Superior temporal gyrus (tissue), 1 donor: ENCODE data around the gene BUD23.
"Not testable (repeated sequence)": the region's sequence is repeated elsewhere in the genome, so short reads cannot be mapped to it uniquely, and the experiment has no call there.

Experiments
- DNase-seq: peaks from one replicate; pipeline ENCODE4 v3.0.0-alpha.2; 2016; ENCODE audit errors: extremely low spot score

BUD23 gene

GRCh38 chr7:73718905-73719805, 35.8 kb downstream of the BUD23 start, which contains the start of gene STX1A:
Gene STX1A, minus strand, starts transcription at chr7:73719669. Its CDS starts 38 bp downstream, at chr7:73719631.
- DNase-seq: peak; percentile 48

GRCh38 chr7:73719806-73720169, 36.4 kb downstream of the BUD23 start:
- no peak for DNase-seq

- DNase-seq: not testable (repeated sequence)
These were observed 37.0 kb downstream of the BUD23 start for GRCh38 chr7:73720443-73720842.

- DNase-seq: peak; percentile 70
These were observed 38.0 kb downstream of the BUD23 start for GRCh38 chr7:73721377-73721817.

- not testable (repeated sequence) for DNase-seq
These were observed 38.8 kb downstream of the BUD23 start for GRCh38 chr7:73722182-73722581.

GRCh38 chr7:73722785-73723184, 39.4 kb downstream of the BUD23 start:
- no peak for DNase-seq

GRCh38 chr7:73723813-73724212, 40.4 kb downstream of the BUD23 start:
- no peak for DNase-seq

- DNase-seq: no peak
These were observed 42.7 kb downstream of the BUD23 start for GRCh38 chr7:73726083-73726466.

GRCh38 chr7:73727952-73728351, 44.6 kb downstream of the BUD23 start:
- DNase-seq: no peak

- no peak for DNase-seq
These were observed 45.2 kb downstream of the BUD23 start for GRCh38 chr7:73728551-73728950.

- no peak for DNase-seq
These were observed 47.1 kb downstream of the BUD23 start for GRCh38 chr7:73730485-73730884.

GRCh38 chr7:73732397-73732796, 49.0 kb downstream of the BUD23 start:
- no peak for DNase-seq

GRCh38 chr7:73734619-73735527, 51.5 kb downstream of the BUD23 start:
- peak; percentile 55 for DNase-seq

GRCh38 chr7:73735528-73735905, 52.1 kb downstream of the BUD23 start:
- no peak for DNase-seq

GRCh38 chr7:73736885-73737284, 53.5 kb downstream of the BUD23 start:
- no peak for DNase-seq

GRCh38 chr7:73737491-73738219, 54.3 kb downstream of the BUD23 start:
- no peak for DNase-seq

- DNase-seq: no peak
These were observed 54.8 kb downstream of the BUD23 start for GRCh38 chr7:73738220-73738611.

GRCh38 chr7:73738612-73739386, 55.4 kb downstream of the BUD23 start, which contains the start of gene ABHD11:
Gene ABHD11, minus strand, starts transcription at chr7:73738802. Its CDS starts 32 bp downstream, at chr7:73738770.
- DNase-seq: peak; percentile 89

GRCh38 chr7:73739387-73739767, 56.0 kb downstream of the BUD23 start:
- no peak for DNase-seq

GRCh38 chr7:73740212-73740611, 56.8 kb downstream of the BUD23 start:
- no peak for DNase-seq

GRCh38 chr7:73740771-73741170, 57.4 kb downstream of the BUD23 start:
- no peak for DNase-seq
